CD14-positive monocyte (primary cell): ENCODE measurements around the gene EAPP. TPM values are rescaled to one million over a fixed set of nuclear protein-coding genes. Genes with fewer than 3 reads are reported as not detected.

Source experiments
- DNase-seq, 3 donors: peaks; one replicate each; pipeline ENCODE4 v3.0.0-alpha.2; 2011 to 2022
- H2AFZ ChIP-seq: 2 replicates; pipeline ENCODE4 v1.6.0; 2012; ENCODE audit warnings: mild to moderate bottlenecking, low read depth, low read length, inconsistent platforms; ENCODE audit not compliant: insufficient read depth, poor library complexity, severe bottlenecking
- H3K27ac ChIP-seq, 2 donors: 1 replicate in 1 of 2; 2 replicates in 1 of 2; pipeline ENCODE4 v1.5.1; 2012 to 2013; ENCODE audit warnings: low read length in 2 of 2, control low read depth in 1 of 2, inconsistent platforms in 1 of 2, low read depth in 1 of 2, mild to moderate bottlenecking in 1 of 2
- H3K27me3 ChIP-seq, 2 donors: one replicate each; pipeline versions ENCODE4 v1.6.0 to v1.6.1; 2011 to 2013; ENCODE audit warnings: low read length in 2 of 2; ENCODE audit not compliant: control insufficient read depth in 2 of 2, insufficient read depth in 2 of 2
- H3K36me3 ChIP-seq, 2 donors: replicated peaks in 1 of 2; 1 replicate in 1 of 2; 2 replicates in 1 of 2; pipeline versions ENCODE4 v1.5.1 to v1.6.1; 2012 to 2013; ENCODE audit warnings: low read length in 2 of 2, control low read depth in 1 of 2, inconsistent platforms in 1 of 2, mild to moderate bottlenecking in 1 of 2; ENCODE audit not compliant: insufficient read depth in 2 of 2, control insufficient read depth in 1 of 2
- H3K4me1 ChIP-seq, 2 donors: 1 replicate in 1 of 2; 2 replicates in 1 of 2; pipeline versions ENCODE4 v1.5.1 to v1.6.1; 2012 to 2013; ENCODE audit warnings: low read length in 2 of 2, control low read depth in 1 of 2, inconsistent platforms in 1 of 2, mild to moderate bottlenecking in 1 of 2, moderate library complexity in 1 of 2; ENCODE audit not compliant: insufficient read depth in 2 of 2, control insufficient read depth in 1 of 2
- H3K4me2 ChIP-seq: replicated peaks from 2 replicates; pipeline ENCODE3; 2012; ENCODE audit warnings: low read length, moderate library complexity, mild to moderate bottlenecking; ENCODE audit not compliant: poor library complexity, severe bottlenecking; ENCODE audit errors: extremely low read depth
- H3K4me3 ChIP-seq, 3 experiments: fragments of 200-600 bp in 1 of 3; sonication (generic) in 1 of 3; replicated peaks in 1 of 3; 1 replicate in 2 of 3; 2 replicates in 1 of 3; pipeline ENCODE4 v1.5.1; 2011 to 2013; ENCODE audit warnings: low read length in 3 of 3, mild to moderate bottlenecking in 3 of 3, control low read depth in 2 of 3, low read depth in 2 of 3, inconsistent platforms in 1 of 3, moderate library complexity in 1 of 3
- H3K79me2 ChIP-seq: 2 replicates; pipeline ENCODE4 v1.6.0; 2012; ENCODE audit warnings: mild to moderate bottlenecking, control low read depth, inconsistent platforms, low read length, moderate library complexity; ENCODE audit not compliant: insufficient read depth
- H3K9ac ChIP-seq: 2 replicates; pipeline ENCODE4 v1.6.0; 2017; ENCODE audit warnings: low read length, mild to moderate bottlenecking; ENCODE audit not compliant: insufficient read depth, poor library complexity, severe bottlenecking
- H3K9me3 ChIP-seq, 2 donors: replicated peaks in 1 of 2; 1 replicate in 1 of 2; 2 replicates in 1 of 2; pipeline versions ENCODE4 v1.5.1 to v1.6.1; 2012 to 2013; ENCODE audit warnings: low read length in 2 of 2, control low read depth in 1 of 2; ENCODE audit not compliant: control insufficient read depth in 1 of 2, insufficient read depth in 1 of 2
- H4K20me1 ChIP-seq: 2 replicates; pipeline ENCODE4 v1.6.0; 2012; ENCODE audit warnings: mild to moderate bottlenecking, low read length, control low read depth, moderate library complexity; ENCODE audit not compliant: insufficient read depth
- H3K27ac Mint-ChIP-seq, 7 donors: one replicate each; pipeline ENCODE4 v1.8.0; 2020; ENCODE audit warnings: mild to moderate bottlenecking in 7 of 7, mixed read lengths in 7 of 7, moderate library complexity in 6 of 7, inconsistent platforms in 2 of 7
- H3K27me3 Mint-ChIP-seq, 3 donors: one replicate each; pipeline ENCODE4 v1.8.0; 2021 to 2022; ENCODE audit warnings: low read depth in 3 of 3, mild to moderate bottlenecking in 3 of 3, mixed read lengths in 3 of 3, moderate library complexity in 3 of 3, inconsistent platforms in 1 of 3
- H3K36me3 Mint-ChIP-seq, 2 donors: one replicate each; pipeline ENCODE4 v1.8.0; 2020; ENCODE audit warnings: mixed read lengths in 2 of 2, inconsistent platforms in 1 of 2, mild to moderate bottlenecking in 1 of 2
- H3K4me1 Mint-ChIP-seq: one replicate; pipeline ENCODE4 v1.8.0; 2020; ENCODE audit warnings: mild to moderate bottlenecking, mixed read lengths
- H3K4me3 Mint-ChIP-seq, 2 donors: one replicate each; pipeline ENCODE4 v1.8.0; 2020; ENCODE audit warnings: mild to moderate bottlenecking in 2 of 2, mixed read lengths in 2 of 2, moderate library complexity in 1 of 2
- H3K9me3 Mint-ChIP-seq, 7 donors: one replicate each; pipeline ENCODE4 v1.8.0; 2020 to 2022; ENCODE audit warnings: mixed read lengths in 7 of 7, mild to moderate bottlenecking in 6 of 7, moderate library complexity in 6 of 7, inconsistent platforms in 2 of 7
- CTCF ChIP-seq: fragments of 200-600 bp; IDR thresholded peaks from one replicate; pipeline ENCODE4 v1.8.0; 2022; ENCODE audit warnings: antibody characterized with exemption, mild to moderate bottlenecking
- WGBS: methylation state at CpG from one replicate; pipeline ENCODE4 v1.1.5; 2013; ENCODE audit warnings: missing lambda C conversion rate; ENCODE audit not compliant: insufficient coverage; 5-methylcytosine and 5-hydroxymethylcytosine counted together
- intact Hi-C, 2 donors: fragments of 100-400 bp; cut with micrococcal nuclease; formaldehyde crosslinking; loops; one replicate each; pipeline versions ENCODE4 v1.15.0 to v1.15.1; 2023
- polyA plus RNA-seq, 3 donors: library from polyadenylated mRNA; depleted of rRNA in 1 of 3; unstranded in 2 of 3; stranded (reverse) in 1 of 3; fragments of 300-500 nt in 2 of 3; fragments of >200 nt in 1 of 3; fragmentation: Illumina TruSeq in 2 of 3; gene quantifications; 1 replicate in 2 of 3; 2 replicates in 1 of 3; pipeline ENCODE4 v1.2.3, GENCODE V29; 2012 to 2021

EAPP gene
- polyA plus RNA-seq, 3 donors, result 20.7 to 76.2 (median 70.2) TPM

- Histone ChIP-seq H3K4me1 (no peaks in the 10 kb centered on the region), H3K27me3 (no peaks in the 10 kb centered on the region), H3K9ac (no peak overlapping the region), H3K36me3 (peaks cover 79 to 86% of the 10 kb centered on the region in 2 donors), H3K79me2 (peaks cover under 1% of the 10 kb centered on the region), H3K27ac (no peak overlapping the region), H3K9me3 (no peaks in the 10 kb centered on the region), H2AFZ (no peak overlapping the region), H3K4me2 (no peak overlapping the region), H4K20me1 (peaks cover 36% of the 10 kb centered on the region), H3K4me3 (no peak overlapping the region)
- H3K9me3 Mint-ChIP-seq, result peaks cover 0 to 2% (median 0%) of the 10 kb centered on the region in 7 donors
- TF ChIP-seq CTCF, result no peak
- no peak overlapping the region for H3K4me3 Mint-ChIP-seq
- no peak for DNase-seq
- no peak overlapping the region for H3K27ac Mint-ChIP-seq
- H3K27me3 Mint-ChIP-seq, result no peaks in the 10 kb centered on the region
- no peaks in the 10 kb centered on the region for H3K4me1 Mint-ChIP-seq
- WGBS, result no CpG with 5 or more reads among the region's 3 CpGs
- intact Hi-C loops, result no loop called here
- H3K36me3 Mint-ChIP-seq, result peaks cover 50 to 88% of the 10 kb centered on the region in 2 donors
Observed at GRCh38 chr14:34571771-34572170, 32.3 kb upstream of the EAPP start.

GRCh38 chr14:34569750-34570149 is 30.2 kb upstream of the EAPP start:
- Histone ChIP-seq H2AFZ (no peak overlapping the region), H4K20me1 (peaks cover 34% of the 10 kb centered on the region), H3K4me3 (no peak overlapping the region), H3K9me3 (no peaks in the 10 kb centered on the region), H3K27me3 (no peaks in the 10 kb centered on the region), H3K9ac (no peak overlapping the region), H3K4me1 (no peaks in the 10 kb centered on the region), H3K79me2 (no peaks in the 10 kb centered on the region), H3K4me2 (no peak overlapping the region), H3K27ac (no peak overlapping the region), H3K36me3 (peaks cover 84 to 98% of the 10 kb centered on the region in 2 donors)
- no peak for DNase-seq
- intact Hi-C loops, result no loop called here
- Mint-ChIP-seq H3K27me3 (no peaks in the 10 kb centered on the region), H3K36me3 (peaks cover 55 to 89% of the 10 kb centered on the region in 2 donors), H3K4me1 (no peaks in the 10 kb centered on the region), H3K4me3 (no peak overlapping the region), H3K27ac (peak overlapping the region in 1 of 7 donors; percentile 25), H3K9me3 (peaks cover 0 to 3% (median 0%) of the 10 kb centered on the region in 7 donors)
- TF ChIP-seq CTCF, result no peak
- WGBS, result no CpG with 5 or more reads among the region's 4 CpGs
